Hematopoietic multipotent progenitor cell treated with erythropoietin and hydrocortisone succinate and interleukin-3 and kit ligand, for 15 days (in vitro differentiated cells): ENCODE measurements around the gene FXYD2.
"Not testable (repeated sequence)": the region's sequence is repeated elsewhere in the genome, so short reads cannot be mapped to it uniquely, and the experiment has no call there.

Experiments used
- DNase-seq: peaks from one replicate; pipeline ENCODE4 v3.0.0-alpha.2; 2015; ENCODE audit warnings: low spot score

The FXYD2 gene

DNA sequence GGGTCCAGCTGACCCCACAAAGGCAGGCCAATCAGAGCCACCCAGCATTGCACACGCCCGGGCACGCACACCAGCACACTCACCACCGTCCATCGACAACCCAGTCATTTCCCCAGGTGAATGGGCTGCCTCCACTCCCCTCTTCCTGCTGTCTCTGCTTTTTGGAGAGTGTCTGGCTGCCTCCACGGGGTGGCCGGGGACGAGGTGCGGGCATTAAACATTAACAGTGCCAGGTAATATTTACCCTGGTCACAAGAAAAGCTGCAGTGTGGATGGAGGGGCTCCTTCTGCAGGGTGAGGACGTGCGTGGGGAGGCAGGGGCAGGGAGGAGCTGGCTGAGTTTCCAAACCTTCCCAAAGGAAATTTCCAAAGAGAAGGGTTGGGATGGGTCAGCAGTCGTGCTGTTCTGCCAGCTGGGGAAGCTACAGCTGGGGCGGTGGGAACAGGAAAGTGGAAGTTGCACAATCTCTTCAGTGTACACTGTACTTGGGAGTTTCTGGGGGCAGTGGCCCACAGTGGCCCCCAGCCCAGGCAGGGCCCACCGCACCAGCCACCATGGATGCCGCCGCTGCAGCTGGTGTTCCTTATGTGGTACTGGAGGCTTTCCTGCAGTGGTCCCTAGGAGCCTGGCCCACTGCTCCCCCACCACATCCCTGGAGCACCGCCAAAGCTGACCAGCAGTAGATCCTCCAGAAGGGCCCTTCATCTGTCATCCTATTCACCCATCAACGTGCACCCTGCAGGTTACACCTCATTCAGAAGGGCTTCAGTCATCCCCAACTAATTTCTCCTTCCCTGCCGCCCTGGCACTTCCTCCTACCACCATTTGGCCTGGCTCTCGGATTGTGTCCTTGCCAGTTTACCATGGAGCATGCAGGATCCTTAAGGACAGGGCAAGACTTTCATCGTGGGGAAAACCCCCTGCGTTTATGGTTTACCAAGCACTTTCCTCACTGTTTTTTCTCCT lies at the start of gene FXYD2:
Gene FXYD2, minus strand, starts transcription at position 174 of the 967 bp plus-strand sequence. Its CDS starts 66 bp downstream, at position 108.
- DNase-seq: no peak

DNA sequence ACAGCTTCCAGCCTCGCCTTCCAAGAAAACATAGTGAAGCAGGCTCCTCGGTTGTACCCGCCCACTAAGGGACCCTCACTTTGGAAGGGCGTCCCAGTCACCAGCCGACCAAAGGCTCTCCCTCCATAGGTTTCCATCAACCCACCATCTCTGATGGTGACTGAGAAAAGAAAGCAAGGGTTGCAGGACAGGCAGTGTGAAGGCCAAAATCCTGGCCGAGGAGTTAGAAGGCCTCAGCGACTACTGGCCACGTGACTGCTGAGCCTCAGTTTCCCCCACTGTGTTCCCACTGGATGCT lies 49.2 kb upstream of the FXYD2 start:
- no peak for DNase-seq

DNA sequence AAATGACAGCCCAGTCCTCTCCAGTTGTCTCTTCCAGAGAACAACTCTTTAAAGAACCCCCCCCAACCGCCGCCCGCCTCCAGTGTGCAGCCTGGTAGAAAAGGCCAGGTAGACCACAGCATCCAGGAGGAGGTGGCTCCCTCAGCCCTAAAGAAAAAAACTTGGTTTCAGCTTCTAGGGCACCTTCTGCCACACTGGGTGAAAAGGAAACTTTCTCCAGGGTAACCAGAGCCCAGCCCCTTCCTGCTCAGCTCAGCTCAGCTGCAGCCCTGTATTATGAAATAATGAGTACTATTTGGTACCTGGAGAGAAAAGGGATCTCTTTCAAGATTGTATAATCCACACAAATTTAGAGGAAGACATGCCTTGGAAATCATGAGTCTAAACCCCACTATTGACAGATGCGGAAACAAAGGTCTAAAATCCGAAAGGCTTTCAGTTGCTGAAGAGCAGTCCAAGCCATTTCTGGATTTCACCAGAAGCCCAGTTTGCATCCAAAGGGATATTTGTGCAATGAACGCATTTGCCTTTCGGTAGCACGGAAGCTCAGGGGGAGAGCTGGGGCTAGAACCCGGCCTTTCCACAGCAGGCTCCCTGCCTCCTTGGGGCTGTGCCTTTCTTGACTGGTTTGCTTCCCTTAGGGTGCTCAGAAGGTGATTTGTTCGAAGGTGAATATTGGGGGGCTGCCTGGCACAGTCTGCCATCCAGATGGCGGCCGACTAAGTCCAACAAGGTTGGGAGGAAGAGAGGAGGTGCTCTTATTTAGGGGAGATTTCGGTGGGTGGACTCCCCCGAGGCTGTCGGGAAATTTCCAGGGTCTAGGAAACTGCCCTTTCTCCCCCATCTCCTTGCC lies 48.7 kb upstream of the FXYD2 start:
- DNase-seq: no peak

DNA sequence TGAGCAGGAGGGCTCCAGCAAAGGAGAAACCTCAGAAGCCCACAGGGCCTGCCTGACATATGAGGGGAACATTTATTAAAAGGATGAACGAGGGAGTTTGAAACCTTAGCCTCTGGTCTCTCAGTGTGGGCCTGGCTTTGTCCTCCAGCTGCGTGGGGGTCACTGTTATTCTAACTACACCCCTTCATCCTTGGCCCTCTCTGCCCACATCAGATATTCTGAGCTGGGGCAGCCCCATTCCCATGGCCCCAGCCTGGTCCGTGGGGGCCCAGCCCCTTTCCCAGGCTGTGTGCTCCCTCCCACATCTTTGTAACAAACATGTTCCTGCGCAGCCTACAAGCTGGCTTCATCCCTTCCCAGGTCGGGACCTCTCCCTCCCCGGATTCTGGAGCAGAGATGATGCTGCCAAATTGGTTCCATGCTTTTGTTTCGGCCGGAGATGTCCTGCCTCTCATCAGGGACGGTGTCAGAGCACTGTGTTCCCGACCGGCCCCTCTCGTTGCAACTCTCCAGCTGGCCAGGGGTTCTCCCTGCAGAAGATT lies 47.9 kb upstream of the FXYD2 start:
- no peak for DNase-seq

DNA sequence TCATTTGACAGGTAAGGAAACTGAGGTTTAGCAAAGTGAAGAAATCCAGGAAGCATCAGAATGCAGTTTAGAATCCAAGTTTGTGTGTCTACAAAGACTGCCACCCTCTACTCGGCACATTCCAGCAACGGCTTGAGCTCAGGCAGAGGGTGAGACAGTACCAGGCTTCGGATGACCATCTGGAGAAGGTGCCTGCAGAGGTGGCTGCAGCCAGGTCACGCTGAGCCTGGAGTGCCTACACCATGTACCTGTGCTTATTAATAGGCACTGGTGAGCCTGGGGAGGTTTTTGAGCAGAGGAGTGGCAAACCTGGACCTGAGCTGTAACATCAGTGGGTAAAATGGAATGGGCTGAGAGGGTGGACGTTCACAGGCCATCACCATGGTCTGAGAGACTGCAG lies 47.2 kb upstream of the FXYD2 start:
- no peak for DNase-seq

DNA sequence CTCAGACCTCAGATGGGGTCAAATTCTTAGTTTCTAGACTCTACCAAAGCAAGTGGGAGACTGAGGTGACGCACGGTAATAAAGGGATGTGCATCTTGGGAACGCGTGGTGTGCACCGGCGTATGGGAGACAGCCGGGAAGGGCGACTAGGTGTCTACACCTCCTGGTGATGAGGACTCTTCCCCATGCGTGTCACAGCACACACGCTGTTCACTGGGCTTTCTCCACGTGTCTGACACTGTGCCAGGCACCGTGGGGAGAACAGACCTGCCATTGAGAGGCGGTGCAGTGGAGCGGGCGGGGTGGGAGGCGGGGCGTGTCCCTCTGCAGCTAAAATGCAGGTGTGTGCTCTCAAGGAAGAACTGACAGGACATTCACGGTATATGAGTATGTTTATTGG lies 46.6 kb upstream of the FXYD2 start:
- DNase-seq: no peak

DNA sequence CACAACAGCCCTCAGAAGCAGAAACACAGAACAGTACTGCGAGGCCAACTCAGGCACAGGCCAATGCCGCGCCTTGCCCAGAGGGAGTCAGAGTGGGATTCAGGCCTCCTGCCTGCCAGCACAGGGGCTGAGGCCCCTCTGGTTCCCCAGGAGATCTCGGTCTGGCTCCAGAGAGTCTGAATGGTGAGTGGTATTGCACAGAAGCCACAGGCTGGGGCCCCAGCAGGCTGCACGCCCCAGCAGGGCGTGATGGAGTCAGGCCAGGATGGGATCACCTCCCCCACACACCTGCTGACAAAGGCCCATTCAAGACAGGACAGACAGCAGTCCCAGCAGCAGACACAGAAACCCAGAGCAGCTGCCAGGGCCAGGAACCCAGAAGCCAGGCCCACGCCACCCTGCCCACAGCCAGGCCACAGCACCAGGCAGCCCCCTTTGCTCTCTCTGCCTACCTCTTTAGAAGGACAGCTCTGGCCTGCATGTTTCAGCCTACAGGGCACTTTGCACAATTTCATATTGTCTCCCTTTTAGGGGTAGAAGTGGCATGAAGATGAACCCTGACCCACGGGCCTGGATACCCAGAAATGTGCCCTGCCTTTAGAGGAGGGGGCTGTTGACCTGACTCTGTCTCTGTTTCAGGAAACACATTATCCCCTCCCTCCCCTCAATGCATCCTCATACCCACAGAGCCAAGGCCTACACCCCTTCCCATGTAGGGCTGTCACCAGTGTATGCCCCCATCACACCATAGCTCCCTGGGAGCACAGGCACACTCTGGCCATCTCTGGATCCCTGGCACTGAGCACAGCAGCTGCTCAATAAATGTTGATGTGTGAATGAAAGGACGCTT lies 45.8 kb upstream of the FXYD2 start:
- DNase-seq: no peak

DNA sequence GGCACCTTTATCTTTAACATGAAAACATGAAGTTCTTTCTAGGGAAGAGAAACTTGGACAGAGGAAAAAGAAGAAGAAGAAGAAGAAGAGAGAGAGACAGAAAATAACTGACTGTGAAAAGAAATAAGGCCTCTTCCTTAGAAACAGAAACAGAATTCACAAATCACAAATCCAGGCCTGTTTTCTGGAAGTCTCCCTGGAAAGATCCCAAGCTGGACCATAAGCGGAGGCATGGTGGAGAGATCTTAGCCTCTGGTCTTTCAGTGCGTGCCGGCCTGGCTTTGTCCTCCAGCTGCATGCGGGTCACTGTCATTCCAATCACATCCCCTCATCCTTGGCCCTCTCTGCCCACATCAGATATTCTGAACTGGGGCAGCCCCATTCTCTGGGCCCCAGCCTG lies 45.1 kb upstream of the FXYD2 start:
- DNase-seq: no peak

DNA sequence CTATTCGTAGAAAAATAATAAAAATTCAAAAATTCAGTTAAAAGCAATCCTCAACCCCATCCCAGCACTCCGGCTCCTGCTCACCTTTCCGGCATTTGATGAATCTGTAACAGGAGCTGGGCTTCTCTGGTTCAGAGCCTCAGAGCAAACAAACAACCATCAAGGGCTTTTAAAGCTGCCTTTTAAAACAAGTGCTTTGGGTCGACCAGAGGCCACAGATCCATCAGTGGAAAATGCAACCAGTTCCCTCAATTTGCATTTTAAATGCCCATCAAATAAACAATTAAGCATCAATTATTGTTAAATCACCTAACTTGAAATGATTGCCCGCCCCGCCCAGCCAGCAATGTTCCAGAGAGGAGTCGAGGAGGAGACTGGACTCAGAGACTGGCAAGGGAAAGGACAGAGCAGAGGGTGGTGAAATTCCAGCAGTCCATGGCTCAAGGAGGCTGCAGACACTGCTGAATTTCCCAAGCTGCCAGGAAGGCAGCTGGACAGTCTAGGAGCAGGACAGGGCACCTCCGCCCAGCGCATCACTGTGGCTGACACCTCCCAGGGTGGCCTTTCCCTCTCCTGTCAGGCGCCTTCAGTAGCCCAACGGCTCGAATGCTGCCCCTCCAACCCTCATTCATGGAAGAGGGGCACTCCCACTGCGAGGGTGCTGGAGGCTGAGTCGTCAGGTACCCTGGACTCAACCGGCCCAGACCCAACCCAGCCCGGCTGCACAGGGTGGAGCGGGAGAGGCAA lies 44.4 kb upstream of the FXYD2 start:
- DNase-seq: no peak

DNA sequence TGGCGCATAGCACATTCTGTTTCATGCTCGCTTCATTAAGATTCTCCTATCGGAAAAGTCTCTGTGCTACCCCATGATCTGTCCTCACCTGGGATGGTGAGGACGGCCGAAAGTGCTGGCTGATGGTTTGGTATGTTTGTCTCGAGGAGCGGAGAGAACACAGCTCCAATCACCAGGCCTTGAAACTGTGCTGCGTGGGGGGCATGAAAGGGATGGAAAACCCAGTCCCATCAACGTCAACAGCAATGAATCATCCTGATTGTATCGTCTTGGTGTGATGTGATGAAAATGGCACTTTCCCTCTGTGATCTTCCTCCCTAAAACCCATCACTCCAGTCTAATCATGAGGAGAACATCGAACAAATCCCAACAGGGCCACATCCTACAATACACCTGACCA lies 43.5 kb upstream of the FXYD2 start:
- DNase-seq: no peak

DNA sequence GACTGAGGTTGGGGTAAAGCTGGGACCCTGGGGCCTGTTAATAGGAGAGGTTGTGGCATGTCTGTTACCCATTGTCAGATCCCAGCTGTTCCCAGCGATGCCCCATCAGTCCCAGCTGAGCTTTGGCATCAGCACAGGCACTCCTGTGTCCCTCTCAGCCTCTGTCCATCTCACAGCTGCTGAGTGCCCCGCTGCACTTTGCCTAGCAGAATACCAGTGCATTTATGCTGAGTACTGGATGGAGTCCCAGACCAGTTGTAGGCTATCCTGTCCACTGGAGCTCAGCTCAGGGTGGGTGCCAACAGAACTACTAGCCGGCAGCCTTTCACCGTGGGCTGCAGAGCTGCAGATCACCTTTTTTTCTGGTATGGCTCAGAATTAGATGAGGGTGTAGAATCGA lies 42.0 kb upstream of the FXYD2 start:
- no peak for DNase-seq

DNA sequence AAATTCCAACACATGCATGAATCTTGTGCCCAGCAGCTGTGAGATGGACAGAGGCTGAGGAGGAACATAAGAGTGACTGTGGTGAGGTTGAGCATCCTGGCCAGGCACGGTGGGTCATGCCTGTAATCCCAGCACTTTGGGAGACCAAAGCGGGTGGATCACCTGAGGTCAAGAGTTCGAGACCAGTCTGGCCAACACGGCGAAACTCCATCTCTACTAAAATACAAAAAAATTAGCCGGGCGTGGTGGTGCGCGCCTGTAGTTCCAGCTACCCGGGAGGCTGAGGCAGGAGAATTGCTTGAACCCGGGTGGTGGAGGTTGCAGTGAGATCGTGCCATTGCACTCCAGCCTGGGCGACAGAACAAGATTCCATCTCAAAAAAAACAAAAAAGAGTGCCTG lies 41.0 kb upstream of the FXYD2 start:
- DNase-seq: not testable (repeated sequence)

DNA sequence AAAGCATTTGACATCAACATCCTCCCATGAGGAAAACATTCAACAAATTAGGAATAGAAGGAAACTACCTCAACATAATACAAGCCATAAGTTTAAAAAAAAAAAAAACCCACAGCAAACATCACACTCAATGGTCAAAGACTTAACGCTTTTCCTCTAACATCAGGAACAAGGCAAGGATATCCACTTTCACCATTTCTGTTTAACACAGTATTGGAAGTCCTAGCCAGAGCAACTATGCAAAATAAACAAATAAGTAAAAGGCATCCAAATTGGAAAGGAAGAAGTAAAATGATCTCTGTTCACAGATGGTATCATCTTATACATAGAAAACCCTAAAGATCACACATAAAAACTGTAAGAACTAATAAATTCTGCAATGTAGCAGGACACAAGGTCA lies 38.8 kb upstream of the FXYD2 start:
- no peak for DNase-seq

DNA sequence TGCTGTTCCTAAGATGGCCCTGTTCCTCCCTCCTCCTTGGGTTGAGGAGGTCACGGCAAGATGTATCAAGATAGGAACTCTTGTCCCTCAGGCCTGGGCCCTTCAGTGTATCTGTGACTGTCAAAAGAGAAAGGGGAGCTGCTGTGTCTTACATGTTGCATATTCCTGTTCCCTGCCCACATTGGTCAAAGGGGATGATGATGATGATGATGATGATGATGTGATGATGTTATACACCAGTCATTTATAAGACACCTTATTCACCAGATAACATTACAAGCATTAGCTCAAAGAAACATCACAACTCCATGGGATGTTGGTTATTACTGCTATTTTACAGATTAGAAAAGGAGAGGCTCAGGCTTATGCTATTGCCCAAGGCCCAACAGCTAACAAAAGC lies 38.2 kb upstream of the FXYD2 start:
- no peak for DNase-seq

DNA sequence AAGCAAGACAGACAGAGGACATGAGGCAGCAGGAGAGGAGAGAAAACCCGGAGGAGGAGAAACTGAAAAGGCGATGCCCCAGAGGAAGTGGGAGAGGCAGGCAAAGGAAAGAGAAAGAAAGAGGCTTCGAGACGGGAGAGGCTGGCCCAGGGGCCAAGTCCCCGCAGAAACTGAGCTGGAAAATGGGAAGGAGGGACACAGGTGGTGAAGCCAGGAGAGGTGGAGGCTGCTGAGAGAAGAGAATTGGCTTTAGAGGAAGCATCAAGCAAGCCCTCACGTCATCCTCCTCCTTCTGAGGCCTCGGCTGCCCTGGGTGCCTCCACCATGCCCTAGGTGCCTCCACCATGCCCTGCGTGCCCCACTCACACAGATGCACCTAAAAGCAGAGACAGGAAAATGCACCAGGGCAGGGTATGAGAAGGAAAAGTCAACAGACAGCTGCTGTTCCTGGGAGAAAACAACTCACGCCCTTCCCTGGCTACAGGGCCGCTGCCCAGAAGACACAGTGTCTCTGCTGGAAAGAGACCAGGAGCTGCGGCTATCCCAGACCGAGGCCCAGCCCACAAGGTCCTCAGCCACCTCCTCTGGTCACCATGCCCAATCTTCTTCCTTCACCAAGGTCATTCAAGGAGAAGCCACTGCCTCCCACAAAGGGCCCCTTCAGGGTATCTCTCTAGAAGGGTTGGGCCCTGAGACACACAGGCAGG lies 37.6 kb upstream of the FXYD2 start:
- DNase-seq: no peak

DNA sequence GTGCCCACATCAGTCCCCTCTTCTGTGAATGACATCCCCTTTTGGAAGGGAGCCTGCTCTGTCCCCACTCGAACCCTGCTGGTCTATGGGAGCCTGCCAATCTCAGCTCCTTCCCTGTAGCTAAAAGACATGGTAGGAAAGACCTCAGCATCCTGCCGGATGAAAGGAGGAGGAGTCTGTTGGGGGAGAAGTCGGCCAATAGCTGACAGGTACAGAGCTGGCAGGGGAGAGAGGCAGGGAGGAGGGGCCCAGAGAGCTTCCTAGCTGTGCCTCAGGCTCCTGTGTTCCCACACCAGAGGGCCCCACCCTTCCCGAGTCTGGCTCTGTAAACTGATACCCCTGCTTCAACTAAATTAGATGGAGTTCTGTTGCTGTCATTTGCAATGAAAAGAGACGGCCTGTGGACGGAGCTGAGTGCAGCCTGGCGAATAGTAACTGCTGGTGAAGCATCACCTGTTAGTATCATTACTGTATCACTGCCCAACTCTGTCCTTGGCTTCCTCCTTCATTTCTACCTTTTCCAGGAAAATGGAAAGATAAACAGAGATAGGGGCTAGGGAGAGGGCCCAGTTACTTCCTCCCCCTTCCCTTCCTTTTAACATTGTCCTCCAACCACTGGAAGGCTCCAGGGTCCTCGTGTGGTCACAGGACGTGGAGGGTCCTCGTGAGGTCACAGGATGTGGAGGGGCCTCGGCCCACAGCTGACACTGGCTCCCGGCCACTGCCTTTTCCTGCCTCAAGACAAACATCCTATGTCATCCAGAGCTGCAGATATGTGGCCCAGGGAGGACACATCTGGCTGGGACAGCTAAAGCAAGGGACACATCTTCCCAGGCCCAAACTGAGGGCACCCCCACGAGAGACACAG lies 36.8 kb upstream of the FXYD2 start:
- no peak for DNase-seq

DNA sequence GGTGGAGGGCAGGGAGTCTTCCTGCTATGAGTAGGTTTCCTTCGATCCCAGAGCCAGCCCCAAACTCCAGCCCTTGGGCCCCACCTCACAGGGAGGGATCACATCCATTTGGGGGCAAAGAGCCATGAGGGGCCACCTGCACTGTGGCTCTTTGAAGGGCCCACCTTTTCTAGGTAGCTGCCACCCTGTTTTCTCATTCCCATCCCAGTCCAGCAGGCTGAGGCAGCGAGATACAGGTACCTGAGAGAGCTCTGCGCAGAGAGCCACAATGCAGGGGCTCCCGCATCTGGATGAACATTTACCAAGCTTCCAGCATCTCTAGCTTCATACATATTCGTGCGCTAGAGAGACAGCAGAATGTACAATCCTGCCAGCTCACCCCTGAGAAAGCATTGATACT lies 35.6 kb upstream of the FXYD2 start:
- DNase-seq: no peak

DNA sequence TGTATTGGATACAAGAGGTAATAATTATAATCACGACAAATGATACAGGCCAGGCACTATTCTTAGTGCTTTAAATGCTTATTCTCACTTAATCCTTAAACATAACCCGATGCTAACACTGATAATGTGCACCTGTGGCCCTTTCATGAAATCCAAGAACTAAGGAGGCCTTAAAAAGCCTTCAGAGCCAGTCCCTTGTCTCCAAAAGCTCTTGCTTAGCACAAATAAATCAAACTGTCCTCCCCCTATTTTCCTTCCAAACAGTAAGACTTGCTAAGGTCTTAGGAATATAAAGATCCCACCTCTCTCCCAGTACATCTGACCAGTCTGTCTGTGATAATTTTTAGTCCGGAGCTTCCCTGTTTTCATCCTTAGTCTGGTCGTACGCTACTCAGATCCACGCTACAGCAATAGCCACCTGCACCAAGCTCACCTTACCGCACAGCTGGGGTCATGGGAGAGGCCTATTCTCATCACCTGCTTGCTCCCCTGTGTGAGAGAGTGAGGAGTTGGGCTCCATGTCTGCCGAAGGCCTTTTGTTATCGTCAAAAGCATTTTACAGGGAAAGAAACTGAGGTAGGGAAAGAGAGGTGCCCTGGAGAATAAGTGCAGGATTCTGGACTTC lies 35.1 kb upstream of the FXYD2 start:
- no peak for DNase-seq

DNA sequence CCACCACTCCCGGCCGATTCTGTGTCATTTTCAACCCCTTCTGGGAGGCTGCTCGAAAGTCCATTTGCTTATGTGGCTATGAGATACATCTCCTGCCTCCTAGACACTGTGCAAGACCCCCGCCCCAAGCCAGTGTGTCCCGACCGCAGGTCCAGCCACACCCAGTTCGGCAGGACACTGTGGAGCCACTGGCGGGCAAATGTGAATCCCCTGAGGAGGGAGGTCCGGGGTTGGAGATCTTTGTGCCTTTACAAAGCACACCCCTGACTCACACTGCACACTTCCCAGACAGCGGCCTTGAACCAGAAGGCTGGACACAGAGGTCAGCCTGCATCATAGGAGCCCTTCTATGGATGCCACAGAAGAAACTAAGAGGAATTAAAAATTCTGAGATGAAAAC lies 34.5 kb upstream of the FXYD2 start:
- DNase-seq: no peak
